HCT116 (cell line): ENCODE measurements around the gene KCNMB1. TPM values are rescaled to one million over a fixed set of nuclear protein-coding genes. Genes with fewer than 3 reads are reported as not detected.

ENCODE experiments used
- ATAC-seq: fragments of 200-7000 bp; cut with Tn5 transposase; 2 replicates; pipeline ENCODE4 v1.9.1; 2020; ENCODE audit warnings: mild to moderate bottlenecking, moderate library complexity
- BruUV-seq: library from RNA; stranded (reverse); fragments of 400-500 nt; replicated peaks from 2 replicates; lab custom pipeline; 2021; lab: Mats Ljungman, UMichigan
- CTCF ChIA-PET: fragments of 300-600 bp; sonication (Branson Sonifier 250); formaldehyde crosslinking; loops from one replicate; lab custom pipeline; 2021; ENCODE audit warnings: antibody characterized with exemption; lab: Charles Lee
- POLR2A ChIA-PET: fragments of 300-600, 350-600 bp; sonication (Branson Sonifier 250); formaldehyde crosslinking; loops from one replicate; lab custom pipeline; 2021; ENCODE audit warnings: antibody characterized with exemption; lab: Charles Lee
- RAD21 ChIA-PET, 2 experiments: fragments of 300-600 bp; sonication (Branson Sonifier 250); formaldehyde crosslinking; loops; one replicate each; lab custom pipeline; 2023; ENCODE audit warnings: low total read pairs in 2 of 2; ENCODE audit not compliant: uncharacterized antibody in 2 of 2, unreplicated experiment in 2 of 2, low non-redundant PET in 1 of 2; lab: Charles Lee
- DNase-seq: peaks from one replicate; pipeline ENCODE4 v3.0.0-alpha.2; 2010; ENCODE audit warnings: low read depth, low spot score
- H2AFZ ChIP-seq: fragments of 200-600 bp; shearing (Covaris generic), sonication (generic); 2 replicates; pipeline ENCODE4 v1.6.1; 2017; ENCODE audit warnings: low read depth, mixed run types, mixed read lengths, antibody characterized with exemption, low read length; ENCODE audit not compliant: poor library complexity, severe bottlenecking
- H3K27ac ChIP-seq: 2 replicates; pipeline ENCODE4 v1.5.1; 2012; ENCODE audit warnings: low read depth, low read length
- H3K27me3 ChIP-seq: fragments of 200-600 bp; sonication (generic); 2 replicates; pipeline ENCODE4 v1.6.1; 2016; ENCODE audit warnings: mixed run types, low read length, mixed read lengths; ENCODE audit not compliant: insufficient read depth
- H3K36me3 ChIP-seq, 2 experiments: fragments of 200-500 bp in 1 of 2; fragments of 200-600 bp in 1 of 2; sonication (Bioruptor generic) in 1 of 2; sonication (generic) in 1 of 2; 2 replicates each; pipeline versions ENCODE4 v1.5.1 to v1.6.1; 2014 to 2016; ENCODE audit warnings: low read length in 2 of 2, inconsistent platforms in 1 of 2, mixed read lengths in 1 of 2, mixed run types in 1 of 2; ENCODE audit not compliant: insufficient read depth in 2 of 2, control insufficient read depth in 1 of 2
- H3K4me1 ChIP-seq, 2 experiments: fragments of 200-600 bp in 1 of 2; sonication (generic) in 1 of 2; 2 replicates each; pipeline versions ENCODE4 v1.5.1 to v1.6.1; 2012 to 2017; ENCODE audit warnings: low read length in 2 of 2, inconsistent platforms in 1 of 2, mild to moderate bottlenecking in 1 of 2, mixed read lengths in 1 of 2, mixed run types in 1 of 2, moderate library complexity in 1 of 2; ENCODE audit not compliant: insufficient read depth in 2 of 2, control insufficient read depth in 1 of 2
- H3K4me2 ChIP-seq: fragments of 200-600 bp; sonication (generic); 2 replicates; pipeline ENCODE4 v1.6.1; 2017; ENCODE audit warnings: mixed run types, low read length, mixed read lengths
- H3K4me3 ChIP-seq, 2 experiments: fragments of 200-600 bp in 1 of 2; sonication (generic) in 1 of 2; replicated peaks in 1 of 2; 2 replicates each; pipeline ENCODE4 v1.5.1; 2011 to 2016; ENCODE audit warnings: low read length in 2 of 2, control low read depth in 1 of 2, low read depth in 1 of 2, mild to moderate bottlenecking in 1 of 2, mixed read lengths in 1 of 2, mixed run types in 1 of 2
- H3K79me2 ChIP-seq: fragments of 200-600 bp; sonication (generic); 2 replicates; pipeline ENCODE4 v1.6.1; 2017; ENCODE audit warnings: mild to moderate bottlenecking, mixed run types, low read length, moderate library complexity, mixed read lengths; ENCODE audit not compliant: insufficient read depth
- H3K9ac ChIP-seq: fragments of 200-600 bp; sonication (generic); 2 replicates; pipeline ENCODE4 v1.6.1; 2016; ENCODE audit warnings: low read length, mixed read lengths
- H3K9me2 ChIP-seq: fragments of 200-600 bp; sonication (generic), shearing (Covaris generic); 2 replicates; pipeline ENCODE4 v1.6.1; 2017; ENCODE audit warnings: mixed run types, mild to moderate bottlenecking, moderate library complexity; ENCODE audit not compliant: insufficient read depth
- H3K9me3 ChIP-seq, 2 experiments: fragments of 200-500 bp in 1 of 2; fragments of 200-600 bp in 1 of 2; sonication (Bioruptor generic) in 1 of 2; sonication (generic) in 1 of 2; 2 replicates each; pipeline ENCODE4 v1.6.1; 2014 to 2017; ENCODE audit warnings: low read length in 2 of 2, mixed read lengths in 2 of 2, inconsistent platforms in 1 of 2, low read depth in 1 of 2, mild to moderate bottlenecking in 1 of 2, mixed run types in 1 of 2, moderate library complexity in 1 of 2; ENCODE audit not compliant: control insufficient read depth in 1 of 2, insufficient read depth in 1 of 2
- H4K20me1 ChIP-seq: fragments of 200-600 bp; sonication (generic), shearing (Covaris generic); 2 replicates; pipeline ENCODE4 v1.6.1; 2017; ENCODE audit warnings: mixed run types, mild to moderate bottlenecking, moderate library complexity; ENCODE audit not compliant: insufficient read depth
- CEBPB ChIP-seq: IDR thresholded peaks from 2 replicates; pipeline ENCODE4 v1.6.1; 2012; ENCODE audit warnings: low read depth
- JUND ChIP-seq: IDR thresholded peaks from 2 replicates; pipeline ENCODE4 v1.6.1; 2012
- MAX ChIP-seq: IDR thresholded peaks from 2 replicates; pipeline ENCODE4 v1.6.1; 2012
- POLR2AphosphoS5 ChIP-seq: IDR thresholded peaks from 2 replicates; pipeline ENCODE4 v1.6.1; 2011; ENCODE audit warnings: mild to moderate bottlenecking, low read depth, low read length, moderate library complexity
- REST ChIP-seq: IDR thresholded peaks from 2 replicates; pipeline ENCODE4 v1.6.1; 2012; ENCODE audit warnings: low read depth
- SIN3A ChIP-seq: IDR thresholded peaks from 2 replicates; pipeline ENCODE4 v1.6.1; 2012; ENCODE audit warnings: low read depth
- SP1 ChIP-seq: IDR thresholded peaks from 2 replicates; pipeline ENCODE4 v1.6.1; 2012; ENCODE audit warnings: low read depth
- SRF ChIP-seq: IDR thresholded peaks from 2 replicates; pipeline ENCODE4 v1.6.1; 2012; ENCODE audit warnings: low read depth
- ZNF274 ChIP-seq: fragments of 200-500 bp; sonication (Bioruptor generic); IDR thresholded peaks from 2 replicates; pipeline ENCODE4 v1.6.1; 2014; ENCODE audit warnings: mild to moderate bottlenecking, low read depth, low read length, inconsistent platforms
- intact Hi-C: fragments of 100-400 bp; cut with micrococcal nuclease; formaldehyde crosslinking; loops from 2 replicates; pipeline ENCODE4 v1.10.0; 2022
- total RNA-seq: library from RNA; stranded (reverse); gene quantifications from one replicate; pipeline ENCODE4 v1.2.1, GENCODE V29; 2021; ENCODE audit not compliant: unreplicated experiment
- TF ChIP-seq, protein P1 (sequence below): IDR thresholded peaks from 2 replicates; pipeline ENCODE4 v1.6.1; 2011; ENCODE audit warnings: mild to moderate bottlenecking, low read length, moderate library complexity; ENCODE audit not compliant: insufficient replicate concordance; ENCODE audit errors: extremely low read depth

The KCNMB1 gene
- total RNA-seq, 1 experiment from 2014 or later = not detected

DNA sequence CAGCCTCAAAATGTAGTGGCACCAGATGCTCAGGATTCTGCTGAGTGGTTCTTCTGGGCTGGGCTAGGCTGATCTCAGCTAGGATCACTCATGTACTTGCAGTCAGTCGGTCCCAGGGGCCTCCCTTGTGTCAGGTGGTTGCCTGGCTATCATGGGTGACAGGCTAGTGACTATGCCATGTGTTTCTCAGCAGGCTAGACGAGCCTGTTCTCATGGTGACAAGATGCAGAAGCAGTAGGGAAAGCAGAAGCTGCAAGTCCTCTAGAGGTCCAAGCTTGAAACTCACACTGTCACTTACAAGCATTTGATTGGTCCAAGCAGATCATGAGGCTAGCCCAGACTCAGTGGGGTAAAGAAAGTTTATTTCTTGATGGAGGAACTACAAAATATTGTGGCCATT is 15.2 kb upstream of the KCNMB1 start:
- BruUV-seq = no TSS peak
- Histone ChIP-seq H3K9ac (no peak overlapping the region), H3K36me3 (no peaks in the 10 kb centered on the region), H3K9me3 (no peaks in the 10 kb centered on the region)
- peak; percentile 60 for ATAC-seq
- TF ChIP-seq ZNF274 (no peak), POLR2AphosphoS5 (no peak), CEBPB (no peak), REST (no peak), SRF (no peak), SP1 (no peak)
- TF ChIP-seq, all 23 proteins: peak for 0
- no peaks in the 10 kb centered on the region for H3K79me2 ChIP-seq
- RAD21 ChIA-PET = no interaction called here
- no peak overlapping the region for H3K4me2 ChIP-seq
- H3K4me1 ChIP-seq = no peaks in the 10 kb centered on the region
- H2AFZ ChIP-seq = no peak overlapping the region
- CTCF ChIA-PET = interaction anchor here (1.1 kb wide), 1 partner anchor 178 kb away, joined by 3 read pairs; no protein-coding TSS in a partner anchor
- no peaks in the 10 kb centered on the region for H4K20me1 ChIP-seq
- POLR2A ChIA-PET = no interaction called here
- DNase-seq = no peak
- no peaks in the 10 kb centered on the region for H3K9me2 ChIP-seq
- H3K4me3 ChIP-seq = no peak overlapping the region
- intact Hi-C loops = no loop called here
- H3K27me3 ChIP-seq = peaks cover 20% of the 10 kb centered on the region
- H3K27ac ChIP-seq = no peak overlapping the region

DNA sequence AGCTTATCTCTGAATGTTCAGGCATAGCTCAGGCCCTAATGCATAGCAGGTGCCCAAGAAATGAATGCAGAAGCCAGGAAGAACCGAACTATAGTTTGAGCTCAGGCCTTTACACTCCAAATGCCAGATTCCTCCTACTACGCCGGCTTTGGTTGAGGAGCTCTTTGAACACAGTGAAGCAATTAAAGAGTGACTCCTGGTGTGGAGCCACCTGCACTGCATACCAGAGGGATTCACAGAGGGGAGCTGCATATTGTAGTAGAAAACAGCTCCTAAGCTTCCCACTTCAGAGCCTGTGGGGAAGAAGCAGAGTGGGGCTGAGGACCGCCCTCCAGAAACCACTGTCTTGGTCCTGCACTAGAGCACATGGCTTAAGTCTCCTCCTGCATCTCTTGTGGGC is 14.5 kb upstream of the KCNMB1 start:
- Histone ChIP-seq H2AFZ (no peak overlapping the region), H4K20me1 (no peaks in the 10 kb centered on the region), H3K36me3 (no peaks in the 10 kb centered on the region), H3K9ac (no peak overlapping the region), H3K4me1 (no peaks in the 10 kb centered on the region), H3K4me3 (no peak overlapping the region), H3K27ac (no peak overlapping the region), H3K27me3 (peaks cover 20% of the 10 kb centered on the region), H3K4me2 (no peak overlapping the region), H3K9me2 (no peaks in the 10 kb centered on the region), H3K79me2 (no peaks in the 10 kb centered on the region), H3K9me3 (no peaks in the 10 kb centered on the region)
- CTCF ChIA-PET = interaction anchor here (1.1 kb wide), 1 partner anchor 178 kb away, joined by 3 read pairs; no protein-coding TSS in a partner anchor
- intact Hi-C loops = no loop called here
- DNase-seq = no peak
- POLR2A ChIA-PET = no interaction called here
- RAD21 ChIA-PET = no interaction called here
- BruUV-seq = no TSS peak
- no peak for ATAC-seq
- TF ChIP-seq POLR2AphosphoS5 = no peak
- TF ChIP-seq JUND = no peak
- no peak for TF ChIP-seq SIN3A
- TF ChIP-seq, protein P1, sequence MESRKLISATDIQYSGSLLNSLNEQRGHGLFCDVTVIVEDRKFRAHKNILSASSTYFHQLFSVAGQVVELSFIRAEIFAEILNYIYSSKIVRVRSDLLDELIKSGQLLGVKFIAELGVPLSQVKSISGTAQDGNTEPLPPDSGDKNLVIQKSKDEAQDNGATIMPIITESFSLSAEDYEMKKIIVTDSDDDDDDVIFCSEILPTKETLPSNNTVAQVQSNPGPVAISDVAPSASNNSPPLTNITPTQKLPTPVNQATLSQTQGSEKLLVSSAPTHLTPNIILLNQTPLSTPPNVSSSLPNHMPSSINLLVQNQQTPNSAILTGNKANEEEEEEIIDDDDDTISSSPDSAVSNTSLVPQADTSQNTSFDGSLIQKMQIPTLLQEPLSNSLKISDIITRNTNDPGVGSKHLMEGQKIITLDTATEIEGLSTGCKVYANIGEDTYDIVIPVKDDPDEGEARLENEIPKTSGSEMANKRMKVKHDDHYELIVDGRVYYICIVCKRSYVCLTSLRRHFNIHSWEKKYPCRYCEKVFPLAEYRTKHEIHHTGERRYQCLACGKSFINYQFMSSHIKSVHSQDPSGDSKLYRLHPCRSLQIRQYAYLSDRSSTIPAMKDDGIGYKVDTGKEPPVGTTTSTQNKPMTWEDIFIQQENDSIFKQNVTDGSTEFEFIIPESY = no peak
- TF ChIP-seq MAX = no peak
- TF ChIP-seq REST = no peak
- TF ChIP-seq SP1 = no peak
- TF ChIP-seq ZNF274 = no peak
